ENCODE measurements around the gene TNFRSF6B. TPM values are rescaled to one million over a fixed set of nuclear protein-coding genes. Genes with fewer than 3 reads are reported as not detected.

TNFRSF6B gene
- polyA plus RNA-seq, 1 donor: 1.6 TPM

- no peak for DNase-seq
Measured at GRCh38 chr20:63697868-63698545, 1.6 kb downstream of the TNFRSF6B start.

- DNase-seq: no peak
Measured at GRCh38 chr20:63698739-63699465, 2.5 kb downstream of the TNFRSF6B start.

- DNase-seq: no peak
Measured at GRCh38 chr20:63699466-63700198, 3.2 kb downstream of the TNFRSF6B start.

GRCh38 chr20:63700199-63701050, 4.0 kb downstream of the TNFRSF6B start:
- DNase-seq: no peak

GRCh38 chr20:63701051-63701328, 4.5 kb downstream of the TNFRSF6B start:
- no peak for DNase-seq

- no peak for DNase-seq
Measured at GRCh38 chr20:63701329-63702035, 5.0 kb downstream of the TNFRSF6B start.

- no peak for DNase-seq
Measured at GRCh38 chr20:63702036-63702665, 5.7 kb downstream of the TNFRSF6B start.

GRCh38 chr20:63702751-63703470, 6.5 kb downstream of the TNFRSF6B start:
- DNase-seq: no peak

- no peak for DNase-seq
Measured at GRCh38 chr20:63703471-63703975, 7.1 kb downstream of the TNFRSF6B start.

GRCh38 chr20:63703976-63704748, 7.7 kb downstream of the TNFRSF6B start:
- DNase-seq: no peak

- DNase-seq: no peak
Measured at GRCh38 chr20:63704749-63705117, 8.3 kb downstream of the TNFRSF6B start.

GRCh38 chr20:63705232-63706026, 9.0 kb downstream of the TNFRSF6B start:
- no peak for DNase-seq

GRCh38 chr20:63706027-63706695, 9.7 kb downstream of the TNFRSF6B start:
- no peak for DNase-seq

- no peak for DNase-seq
Measured at GRCh38 chr20:63706852-63707557, 10.6 kb downstream of the TNFRSF6B start.

- DNase-seq: peak; percentile 89
Measured at GRCh38 chr20:63707558-63708300, 11.3 kb downstream of the TNFRSF6B start, which contains the start of the genes ARFRP1 and ZGPAT. TSS of gene ARFRP1 (minus strand) at chr20:63707976. CDS start at chr20:63707091, 885 bp downstream. TSS of gene ZGPAT (plus strand) at chr20:63708039. CDS start at chr20:63708581, 542 bp downstream.

- no peak for DNase-seq
Measured at GRCh38 chr20:63708301-63709148, 12.1 kb downstream of the TNFRSF6B start.

Data from hindlimb muscle (tissue), 1 donor.